IMR-90 (cell line): ENCODE measurements around the gene TBX1. TPM values are rescaled to one million over a fixed set of nuclear protein-coding genes. Genes with fewer than 3 reads are reported as not detected.

ENCODE experiments used
- ATAC-seq: fragments of 200-7000 bp; cut with Tn5 transposase; 2 replicates; pipeline ENCODE4 v1.9.1; 2020; ENCODE audit warnings: low read depth, mild to moderate bottlenecking, moderate library complexity
- BruUV-seq: library from RNA; stranded (reverse); fragments of 400-500 nt; replicated peaks from 2 replicates; lab custom pipeline; 2021; lab: Mats Ljungman, UMichigan
- CTCF ChIA-PET: fragments of 300-600 bp; formaldehyde crosslinking; extraction: SDS; loops from one replicate; lab custom pipeline; 2021; ENCODE audit warnings: antibody characterized with exemption; lab: Yijun Ruan, JAX
- POLR2A ChIA-PET: fragments of 300-600 bp; sonication (Branson Sonifier 250); formaldehyde crosslinking; loops from one replicate; lab custom pipeline; 2022; ENCODE audit warnings: antibody characterized with exemption; ENCODE audit not compliant: unreplicated experiment; lab: Charles Lee
- DNase-seq: peaks from one replicate; pipeline ENCODE4 v3.0.0; 2013
- H2AFZ ChIP-seq: replicated peaks from 2 replicates; pipeline ENCODE3; 2013; ENCODE audit warnings: low read length, mild to moderate bottlenecking; ENCODE audit not compliant: poor library complexity
- H2AK5ac ChIP-seq: 2 replicates; pipeline ENCODE4 v1.6.1; 2013; ENCODE audit warnings: low read depth, low read length, inconsistent platforms
- H2AK9ac ChIP-seq: replicated peaks from 2 replicates; pipeline ENCODE3; 2013; ENCODE audit warnings: mild to moderate bottlenecking, low read depth, low read length, moderate library complexity; ENCODE audit not compliant: poor library complexity
- H2BK120ac ChIP-seq: 2 replicates; pipeline ENCODE4 v1.6.1; 2013; ENCODE audit warnings: low read depth, low read length, inconsistent platforms
- H2BK15ac ChIP-seq: 3 replicates; pipeline ENCODE4 v1.6.1; 2013; ENCODE audit warnings: low read depth, low read length, inconsistent platforms
- H2BK20ac ChIP-seq: 2 replicates; pipeline ENCODE4 v1.6.1; 2013; ENCODE audit warnings: low read depth, mild to moderate bottlenecking, inconsistent platforms, low read length, moderate library complexity
- H2BK5ac ChIP-seq: 2 replicates; pipeline ENCODE4 v1.6.1; 2013; ENCODE audit warnings: mild to moderate bottlenecking, low read depth, low read length, inconsistent platforms; ENCODE audit not compliant: poor library complexity, severe bottlenecking
- H3K14ac ChIP-seq: replicated peaks from 2 replicates; pipeline ENCODE4 v1.6.1; 2013; ENCODE audit warnings: low read depth, low read length, inconsistent platforms
- H3K18ac ChIP-seq: 2 replicates; pipeline ENCODE4 v1.6.1; 2013; ENCODE audit warnings: low read depth, low read length, control low read depth
- H3K23ac ChIP-seq: 2 replicates; pipeline ENCODE4 v1.6.1; 2013; ENCODE audit warnings: low read depth, low read length, inconsistent platforms
- H3K27ac ChIP-seq: 2 replicates; pipeline ENCODE4 v1.5.1; 2013; ENCODE audit warnings: mild to moderate bottlenecking, control low read depth, low read length; ENCODE audit not compliant: insufficient read depth
- H3K27me3 ChIP-seq: 2 replicates; pipeline ENCODE4 v1.6.1; 2013; ENCODE audit warnings: low read length; ENCODE audit not compliant: control insufficient read depth, insufficient read depth
- H3K36me3 ChIP-seq: 2 replicates; pipeline ENCODE4 v1.6.1; 2013; ENCODE audit warnings: low read length, mixed read lengths; ENCODE audit not compliant: control insufficient read depth, insufficient read depth
- H3K4ac ChIP-seq: 2 replicates; pipeline ENCODE4 v1.6.1; 2013; ENCODE audit warnings: low read depth, low read length, inconsistent platforms
- H3K4me1 ChIP-seq: 2 replicates; pipeline ENCODE4 v1.6.1; 2013; ENCODE audit warnings: low read length, mixed read lengths; ENCODE audit not compliant: control insufficient read depth, insufficient read depth
- H3K4me2 ChIP-seq: 2 replicates; pipeline ENCODE4 v1.6.1; 2013; ENCODE audit warnings: low read depth, mild to moderate bottlenecking, control low read depth, low read length, moderate library complexity
- H3K4me3 ChIP-seq: 2 replicates; pipeline ENCODE4 v1.5.1; 2013; ENCODE audit warnings: low read depth, mild to moderate bottlenecking, control low read depth, low read length, moderate library complexity; ENCODE audit not compliant: insufficient read depth
- H3K56ac ChIP-seq: 2 replicates; pipeline ENCODE4 v1.6.1; 2013; ENCODE audit warnings: low read length, inconsistent platforms; ENCODE audit not compliant: insufficient read depth; ENCODE audit errors: extremely low read depth
- H3K79me1 ChIP-seq, 2 experiments: 2 replicates each; pipeline ENCODE4 v1.6.1; 2013; ENCODE audit warnings: low read length in 2 of 2, inconsistent platforms in 1 of 2, low read depth in 1 of 2
- H3K9ac ChIP-seq: 2 replicates; pipeline ENCODE4 v1.6.1; 2013; ENCODE audit warnings: low read depth, low read length, control low read depth
- H3K9me1 ChIP-seq: 2 replicates; pipeline ENCODE4 v1.6.1; 2013; ENCODE audit warnings: low read length, inconsistent platforms; ENCODE audit not compliant: insufficient read depth
- H3K9me3 ChIP-seq: 2 replicates; pipeline ENCODE4 v1.6.1; 2013; ENCODE audit warnings: low read length; ENCODE audit not compliant: control insufficient read depth, insufficient read depth
- H4K20me1 ChIP-seq: 2 replicates; pipeline ENCODE4 v1.6.1; 2013; ENCODE audit warnings: low read length, inconsistent platforms; ENCODE audit not compliant: insufficient read depth
- H4K5ac ChIP-seq: 2 replicates; pipeline ENCODE4 v1.6.1; 2013; ENCODE audit warnings: mild to moderate bottlenecking, low read depth, low read length, control low read depth
- H4K8ac ChIP-seq, 2 experiments: 2 replicates each; pipeline ENCODE4 v1.6.1; 2013; ENCODE audit warnings: low read depth in 2 of 2, low read length in 2 of 2, control low read depth in 1 of 2, inconsistent platforms in 1 of 2
- H4K91ac ChIP-seq: 2 replicates; pipeline ENCODE4 v1.6.1; 2013; ENCODE audit warnings: low read depth, low read length, inconsistent platforms; ENCODE audit not compliant: insufficient read depth
- BHLHE40 ChIP-seq: fragments of 150-350 bp; IDR thresholded peaks from 2 replicates; pipeline ENCODE4 v1.6.1; 2016; ENCODE audit warnings: mild to moderate bottlenecking, low read depth, low read length
- CHD1 ChIP-seq: IDR thresholded peaks from 2 replicates; pipeline ENCODE4 v1.6.1; 2012; ENCODE audit warnings: low read depth, low read length, improper control_type of control experiment
- FOS ChIP-seq: fragments of 150-350 bp; IDR thresholded peaks from 2 replicates; pipeline ENCODE4 v1.6.1; 2016; ENCODE audit warnings: low read depth, low read length
- MAFK ChIP-seq: IDR thresholded peaks from 2 replicates; pipeline ENCODE4 v1.6.1; 2012; ENCODE audit warnings: low read depth, low read length, improper control_type of control experiment
- MAZ ChIP-seq: IDR thresholded peaks from 2 replicates; pipeline ENCODE4 v1.6.1; 2012; ENCODE audit warnings: low read depth, mild to moderate bottlenecking, low read length, improper control_type of control experiment, moderate library complexity, borderline replicate concordance
- MXI1 ChIP-seq: IDR thresholded peaks from 2 replicates; pipeline ENCODE4 v1.6.1; 2012; ENCODE audit warnings: low read depth, mild to moderate bottlenecking, low read length, moderate library complexity, borderline replicate concordance
- NFE2L2 ChIP-seq: fragments of 150-350 bp; IDR thresholded peaks from 2 replicates; pipeline ENCODE4 v1.6.1; 2016; ENCODE audit warnings: low read depth, mild to moderate bottlenecking, low read length
- RAD21 ChIP-seq: IDR thresholded peaks from 2 replicates; pipeline ENCODE4 v1.6.1; 2012; ENCODE audit warnings: low read length, improper control_type of control experiment
- RCOR1 ChIP-seq: IDR thresholded peaks from 2 replicates; pipeline ENCODE4 v1.6.1; 2012; ENCODE audit warnings: mild to moderate bottlenecking, low read length, improper control_type of control experiment; ENCODE audit not compliant: insufficient replicate concordance
- RFX5 ChIP-seq: IDR thresholded peaks from 2 replicates; pipeline ENCODE4 v1.8.0; 2012; ENCODE audit warnings: low read depth, mild to moderate bottlenecking, low read length, moderate library complexity
- SMC3 ChIP-seq: fragments of 150-350 bp; IDR thresholded peaks from 2 replicates; pipeline ENCODE4 v1.6.1; 2016; ENCODE audit warnings: low read depth, mild to moderate bottlenecking, antibody characterized with exemption, low read length, moderate library complexity
- WGBS, 2 experiments: methylation state at CpG; one replicate each; pipeline versions ENCODE4 v1.1.5 to v1.1.7; 2013; ENCODE audit warnings: missing lambda C conversion rate in 2 of 2; ENCODE audit not compliant: insufficient read length in 1 of 2; ENCODE audit errors: extremely low coverage in 2 of 2; 5-methylcytosine and 5-hydroxymethylcytosine counted together
- dilution Hi-C: fragments of 300-500 bp; cut with HindIII; formaldehyde crosslinking; loops from one replicate; pipeline ENCODE4 v1.14.3; 2018; ENCODE audit warnings: low sequenced_read_pairs; ENCODE audit not compliant: unreplicated experiment
- in situ Hi-C: fragments of 300-500 bp; cut with MboI; formaldehyde crosslinking; loops from 3 replicates; pipeline ENCODE4 v1.14.3; 2019; ENCODE audit warnings: low sequenced_read_pairs, inconsistent platforms, mixed read lengths
- intact Hi-C: fragments of 100-400 bp; cut with micrococcal nuclease; formaldehyde crosslinking; loops from 2 replicates; pipeline ENCODE4 v1.10.0; 2022
- polyA plus RNA-seq, 3 experiments: library from polyadenylated mRNA; depleted of rRNA; stranded (reverse); fragments of >200 nt; gene quantifications; 2 replicates each; pipeline ENCODE4 v1.2.3, GENCODE V29; 2012; ENCODE audit warnings: low replicate concordance in 1 of 3
- total RNA-seq: library from RNA; depleted of rRNA; stranded (reverse); fragments of >200 nt; gene quantifications from 2 replicates; pipeline ENCODE4 v1.2.3, GENCODE V29; 2012
- TF ChIP-seq, protein P1 (sequence below): fragments of 150-350 bp; IDR thresholded peaks from 2 replicates; pipeline ENCODE4 v1.6.1; 2017; ENCODE audit warnings: mild to moderate bottlenecking, antibody characterized with exemption, low read length, low read depth
- TF ChIP-seq, protein P2 (sequence below): fragments of 150-350 bp; IDR thresholded peaks from 2 replicates; pipeline ENCODE4 v1.6.1; 2016; ENCODE audit warnings: low read depth, mild to moderate bottlenecking, low read length, moderate library complexity, borderline replicate concordance

TBX1 gene
- total and polyA plus RNA-seq, 2 of the 4 experiments (the other 2 are of a cell fraction): 0.03 TPM; not detected in 1

DNA sequence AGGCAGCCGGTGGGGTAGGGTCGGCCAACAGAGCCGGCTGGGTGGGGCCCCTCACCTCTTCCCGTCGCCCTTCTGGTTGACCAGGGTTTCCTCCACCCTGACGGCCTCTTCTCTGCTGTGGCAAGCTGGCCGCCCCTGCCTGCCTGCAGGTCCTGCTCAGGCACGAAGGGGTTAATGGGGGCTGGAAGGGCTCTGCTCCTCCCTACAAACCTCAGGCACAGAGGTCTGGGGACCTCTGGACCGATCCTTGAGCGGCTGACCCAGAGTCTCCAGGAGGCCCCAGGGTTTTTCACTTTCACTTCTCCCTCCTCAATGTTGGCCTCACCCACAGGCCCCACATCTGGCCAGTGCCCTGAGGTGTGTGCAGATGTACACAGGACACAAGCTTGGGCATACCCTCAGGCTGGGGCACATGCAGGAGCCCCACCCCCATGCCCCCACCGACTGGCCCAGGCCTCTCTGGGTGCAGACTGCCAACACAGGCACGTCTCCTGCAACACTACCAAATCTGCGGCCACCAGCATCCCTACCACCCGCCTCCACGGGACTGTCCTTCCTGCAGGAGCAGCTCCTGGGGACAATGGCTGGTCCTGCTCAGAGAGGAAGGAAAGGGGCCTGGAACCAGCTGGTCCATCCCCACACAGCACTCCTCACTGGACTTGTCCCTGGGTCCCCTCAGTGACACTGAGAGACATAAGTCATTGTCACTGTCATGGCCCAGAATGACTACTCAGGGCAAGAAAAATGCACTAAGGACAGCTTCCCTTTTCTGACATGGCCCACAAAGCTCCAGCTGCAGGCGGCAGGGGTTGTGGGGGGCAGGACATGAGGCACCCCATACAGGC lies 3.2 kb upstream of the TBX1 start:
- in situ Hi-C loops: no loop called here
- peak overlapping the region; percentile 24 for H2AK9ac ChIP-seq
- H2BK5ac ChIP-seq: no peak overlapping the region
- no TSS peak for BruUV-seq
- CTCF ChIA-PET: no interaction called here
- DNase-seq (no peak), ATAC-seq (no peak)
- no peak overlapping the region for H4K5ac ChIP-seq
- H2BK15ac ChIP-seq: no peak overlapping the region
- no peak overlapping the region for H3K27ac ChIP-seq
- H4K20me1 ChIP-seq: peaks cover 6% of the 10 kb centered on the region; the same call in 1 of the 2 replicates
- H3K4me2 ChIP-seq: no peak overlapping the region; the same call in 1 of the 2 replicates
- no peak overlapping the region for H2BK120ac ChIP-seq
- no peak overlapping the region for H4K8ac ChIP-seq
- H3K36me3 ChIP-seq: no peaks in the 10 kb centered on the region
- peak overlapping the region; percentile 21 for H2AFZ ChIP-seq
- no peak overlapping the region for H2AK5ac ChIP-seq
- H3K4me1 ChIP-seq: peaks cover 4% of the 10 kb centered on the region; the same call in 1 of the 2 replicates
- H2BK20ac ChIP-seq: no peak overlapping the region
- no peak overlapping the region for H3K56ac ChIP-seq
- no peak overlapping the region for H3K4ac ChIP-seq
- no peak overlapping the region for H3K14ac ChIP-seq
- dilution Hi-C loops: no loop called here
- peaks cover 5% of the 10 kb centered on the region for H3K9me1 ChIP-seq
- 0% methylated on average over 1 of the region's 16 CpGs; no CpG with 5 or more reads in 1 of the 2 experiments for WGBS, 2 experiments
- no peak overlapping the region for H3K9ac ChIP-seq
- no peak overlapping the region for H3K23ac ChIP-seq
- H3K4me3 ChIP-seq: no peak overlapping the region
- POLR2A ChIA-PET: no interaction called here
- intact Hi-C loops: no loop called here
- no peaks in the 10 kb centered on the region for H3K9me3 ChIP-seq
- H4K91ac ChIP-seq: no peak overlapping the region
- no peak overlapping the region for H3K18ac ChIP-seq
- TF ChIP-seq RFX5 (no peak), SMC3 (no peak), NFE2L2 (no peak), RCOR1 (no peak), MXI1 (no peak), MAFK (no peak), BHLHE40 (no peak), RAD21 (no peak), FOS (no peak), CHD1 (no peak), MAZ (no peak)
- TF ChIP-seq, protein P1, sequence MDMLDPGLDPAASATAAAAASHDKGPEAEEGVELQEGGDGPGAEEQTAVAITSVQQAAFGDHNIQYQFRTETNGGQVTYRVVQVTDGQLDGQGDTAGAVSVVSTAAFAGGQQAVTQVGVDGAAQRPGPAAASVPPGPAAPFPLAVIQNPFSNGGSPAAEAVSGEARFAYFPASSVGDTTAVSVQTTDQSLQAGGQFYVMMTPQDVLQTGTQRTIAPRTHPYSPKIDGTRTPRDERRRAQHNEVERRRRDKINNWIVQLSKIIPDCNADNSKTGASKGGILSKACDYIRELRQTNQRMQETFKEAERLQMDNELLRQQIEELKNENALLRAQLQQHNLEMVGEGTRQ: no peak
- TF ChIP-seq, protein P2, sequence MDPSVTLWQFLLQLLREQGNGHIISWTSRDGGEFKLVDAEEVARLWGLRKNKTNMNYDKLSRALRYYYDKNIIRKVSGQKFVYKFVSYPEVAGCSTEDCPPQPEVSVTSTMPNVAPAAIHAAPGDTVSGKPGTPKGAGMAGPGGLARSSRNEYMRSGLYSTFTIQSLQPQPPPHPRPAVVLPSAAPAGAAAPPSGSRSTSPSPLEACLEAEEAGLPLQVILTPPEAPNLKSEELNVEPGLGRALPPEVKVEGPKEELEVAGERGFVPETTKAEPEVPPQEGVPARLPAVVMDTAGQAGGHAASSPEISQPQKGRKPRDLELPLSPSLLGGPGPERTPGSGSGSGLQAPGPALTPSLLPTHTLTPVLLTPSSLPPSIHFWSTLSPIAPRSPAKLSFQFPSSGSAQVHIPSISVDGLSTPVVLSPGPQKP: no peak
- H3K27me3 ChIP-seq: peaks cover 94% of the 10 kb centered on the region
- no peaks in the 10 kb centered on the region for H3K79me1 ChIP-seq
